Endothelial cell of umbilical vein (primary cell): ENCODE measurements around the gene VPS45. TPM values are rescaled to one million over a fixed set of nuclear protein-coding genes. Genes with fewer than 3 reads are reported as not detected.

Experiments used
- BruUV-seq: library from RNA; stranded (reverse); fragments of 400-500 nt; replicated peaks from 2 replicates; lab custom pipeline; 2021; lab: Mats Ljungman, UMichigan
- CTCF ChIA-PET: fragments of 300-600, 350-600 bp; sonication (Branson Sonifier 250); formaldehyde crosslinking; loops from one replicate; lab custom pipeline; 2021; ENCODE audit warnings: antibody characterized with exemption, inconsistent platforms; lab: Charles Lee
- POLR2A ChIA-PET: fragments of 300-600, 350-600 bp; sonication (Branson Sonifier 250); formaldehyde crosslinking; loops from one replicate; lab custom pipeline; 2021; ENCODE audit warnings: antibody characterized with exemption, inconsistent platforms; lab: Charles Lee
- DNase-seq: peaks from one replicate; pipeline ENCODE4 v3.0.0-alpha.2; 2011; ENCODE audit warnings: low read depth, low spot score
- FAIRE-seq: peaks from 2 replicates; lab custom pipeline; 2011; peaks lifted over from hg19 to GRCh38; lab: Jason Lieb, UNC
- H2AFZ ChIP-seq: 2 replicates; pipeline ENCODE4 v1.6.0; 2012; ENCODE audit warnings: low read depth, low read length, control low read depth, inconsistent platforms
- H3K27ac ChIP-seq: 2 replicates; pipeline ENCODE4 v1.5.1; 2011; ENCODE audit warnings: low read depth, mild to moderate bottlenecking, control low read depth, low read length, moderate library complexity; ENCODE audit not compliant: insufficient read depth
- H3K27me3 ChIP-seq, 2 experiments: 2 replicates each; pipeline versions ENCODE4 v1.6.0 to v1.6.1; 2011; ENCODE audit warnings: low read length in 2 of 2, mixed read lengths in 1 of 2; ENCODE audit not compliant: control insufficient read depth in 2 of 2, insufficient read depth in 2 of 2
- H3K36me3 ChIP-seq, 2 experiments: 2 replicates in 1 of 2; 3 replicates in 1 of 2; pipeline ENCODE4 v1.5.1; 2011; ENCODE audit warnings: low read length in 2 of 2, mild to moderate bottlenecking in 1 of 2, moderate library complexity in 1 of 2; ENCODE audit not compliant: control insufficient read depth in 2 of 2, insufficient read depth in 2 of 2; ENCODE audit errors: extremely low read depth in 1 of 2
- H3K4me1 ChIP-seq: 3 replicates; pipeline ENCODE4 v1.5.1; 2011; ENCODE audit warnings: mild to moderate bottlenecking, low read length; ENCODE audit not compliant: control insufficient read depth, insufficient read depth; ENCODE audit errors: extremely low read depth
- H3K4me2 ChIP-seq: 2 replicates; pipeline ENCODE4 v1.6.1; 2011; ENCODE audit warnings: low read length, control low read depth, mixed read lengths; ENCODE audit not compliant: insufficient read depth
- H3K4me3 ChIP-seq, 3 experiments: fragments of 200-600 bp in 1 of 3; sonication (generic), shearing (Covaris generic) in 1 of 3; replicated peaks in 1 of 3; 2 replicates each; pipeline ENCODE4 v1.5.1; 2011 to 2016; ENCODE audit warnings: control low read depth in 3 of 3, low read length in 3 of 3, mild to moderate bottlenecking in 2 of 3, inconsistent platforms in 1 of 3, low read depth in 1 of 3, moderate library complexity in 1 of 3; ENCODE audit not compliant: insufficient read depth in 1 of 3
- H3K79me2 ChIP-seq: 2 replicates; pipeline ENCODE4 v1.6.0; 2012; ENCODE audit warnings: low read length, inconsistent platforms; ENCODE audit not compliant: control insufficient read depth, insufficient read depth
- H3K9ac ChIP-seq: replicated peaks from 2 replicates; pipeline ENCODE3; 2011; ENCODE audit warnings: low read length, control low read depth; ENCODE audit not compliant: insufficient read depth; ENCODE audit errors: extremely low read depth
- H3K9me1 ChIP-seq: replicated peaks from 3 replicates; pipeline ENCODE4 v1.6.0; 2011; ENCODE audit warnings: mild to moderate bottlenecking, low read length; ENCODE audit not compliant: control insufficient read depth, insufficient read depth; ENCODE audit errors: extremely low read depth
- H3K9me3 ChIP-seq: replicated peaks from 2 replicates; pipeline ENCODE4 v1.5.1; 2012; ENCODE audit warnings: low read length, inconsistent platforms; ENCODE audit not compliant: control insufficient read depth, insufficient read depth
- H4K20me1 ChIP-seq: replicated peaks from 2 replicates; pipeline ENCODE3; 2011; ENCODE audit warnings: mild to moderate bottlenecking, low read length; ENCODE audit not compliant: control insufficient read depth, insufficient read depth; ENCODE audit errors: extremely low read depth
- FOS ChIP-seq: IDR thresholded peaks from 2 replicates; pipeline ENCODE4 v1.6.1; 2011; ENCODE audit warnings: mild to moderate bottlenecking, low read length, moderate library complexity, borderline replicate concordance; ENCODE audit not compliant: insufficient read depth
- GATA2 ChIP-seq: IDR thresholded peaks from 2 replicates; pipeline ENCODE4 v1.7.0; 2011; ENCODE audit warnings: low read depth, mild to moderate bottlenecking, moderate library complexity, mixed read lengths, low read length; ENCODE audit not compliant: insufficient read length, insufficient read depth
- JUN ChIP-seq: IDR thresholded peaks from 2 replicates; pipeline ENCODE4 v1.6.1; 2011; ENCODE audit warnings: borderline replicate concordance, low read depth; ENCODE audit not compliant: insufficient read length, insufficient read depth
- MYC ChIP-seq: IDR thresholded peaks from one replicate; pipeline ENCODE4 v1.6.1; 2011; ENCODE audit warnings: mild to moderate bottlenecking, low read depth, low read length
- POLR2AphosphoS5 ChIP-seq: IDR thresholded peaks from 2 replicates; pipeline ENCODE4 v1.6.1; 2012; ENCODE audit warnings: low read depth, mild to moderate bottlenecking, control low read depth, low read length, moderate library complexity; ENCODE audit not compliant: insufficient read depth
- dilution Hi-C: fragments of 300-500 bp; cut with MboI; formaldehyde crosslinking; loops from one replicate; pipeline ENCODE4 v1.15.0; 2019; ENCODE audit warnings: low sequenced_read_pairs; ENCODE audit not compliant: extremely low pct_ligation_motif_present
- intact Hi-C: fragments of 100-400 bp; cut with micrococcal nuclease; formaldehyde crosslinking; loops from one replicate; pipeline ENCODE4 v1.10.0; 2022
- polyA plus RNA-seq, 4 experiments: library from polyadenylated mRNA; depleted of rRNA in 3 of 4; stranded (reverse) in 3 of 4; unstranded in 1 of 4; fragments of >200 nt; gene quantifications; 2 replicates each; pipeline versions ENCODE4 v1.2.1 to v1.2.3, GENCODE V29; 2011 to 2012; ENCODE audit warnings: missing spikeins in 1 of 4
- total RNA-seq: library from RNA; stranded (reverse); gene quantifications from 2 replicates; pipeline ENCODE4 v1.2.3, GENCODE V29; 2021
- TF ChIP-seq, protein P1 (sequence below), 2 donors: IDR thresholded peaks; 1 replicate in 1 of 2; 2 replicates in 1 of 2; pipeline ENCODE4 v1.5.1; 2011; ENCODE audit warnings: low read length in 2 of 2, mild to moderate bottlenecking in 2 of 2, moderate library complexity in 2 of 2, control low read depth in 1 of 2, inconsistent platforms in 1 of 2, low read depth in 1 of 2; ENCODE audit not compliant: insufficient read depth in 1 of 2; ENCODE audit errors: extremely low read depth in 1 of 2
- TF ChIP-seq, protein P2 (sequence below): IDR thresholded peaks from 2 replicates; pipeline ENCODE4 v1.6.1; 2011; ENCODE audit not compliant: insufficient read depth, insufficient read length

The VPS45 gene
- total and polyA plus RNA-seq, 2 donors (not counting 3 experiments of a cell fraction or from before 2014, with no cell fraction given): 24.8 to 43.7 TPM

DNA sequence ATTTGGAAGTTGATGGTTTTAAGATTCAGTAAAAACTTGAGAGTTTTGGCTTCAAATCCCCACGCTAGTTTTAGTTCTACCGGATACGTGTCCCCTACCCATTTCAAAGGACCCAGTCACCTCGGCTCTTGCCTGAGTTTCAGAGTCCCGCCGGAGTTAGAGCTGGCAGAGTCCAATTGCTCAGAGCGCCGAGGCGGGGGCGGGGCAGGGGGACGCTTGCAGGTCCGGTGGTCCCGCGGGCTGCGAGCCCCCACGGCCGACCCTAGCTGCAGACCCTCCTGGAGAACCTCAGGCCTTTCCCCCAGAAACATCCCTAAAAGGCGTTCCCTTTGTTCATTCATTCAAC lies 765 bp upstream of the VPS45 start:
- Histone ChIP-seq H3K9me3 (no peaks in the 10 kb centered on the region), H3K4me1 (peaks cover 24% of the 10 kb centered on the region), H3K4me3 (peak overlapping the region; percentile 45 to 85 (median 72)), H3K36me3 (peaks cover 0 to 3% of the 10 kb centered on the region in 2 experiments), H3K9ac (peak overlapping the region; percentile 78), H3K9me1 (no peaks in the 10 kb centered on the region), H3K79me2 (peaks cover 10% of the 10 kb centered on the region), H4K20me1 (no peaks in the 10 kb centered on the region), H2AFZ (peak overlapping the region; percentile 85), H3K4me2 (peak overlapping the region; percentile 97), H3K27me3 (no peaks in the 10 kb centered on the region), H3K27ac (peak overlapping the region; percentile 53)
- DNase-seq (no peak), FAIRE-seq (no peak)
- TF ChIP-seq POLR2AphosphoS5: no peak
- ChIA-PET POLR2A (interaction anchor here (1.0 kb wide), 1 partner anchor 56 kb away, joined by 3 read pairs; the partner anchor contains the start of gene OTUD7B), CTCF (interaction anchor here (1.0 to 3.9 kb wide), 4 partner anchors 9 to 121 kb away, joined by 3 to 18 read pairs (median 8); no protein-coding TSS in a partner anchor)
- dilution Hi-C loops (no loop called here), intact Hi-C loops (loop anchor here (1.0 kb wide), 3 partner anchors 57 to 179 kb away; partner anchors contain the start of gene OTUD7B)
- TSS peak; percentile 80 for BruUV-seq

DNA sequence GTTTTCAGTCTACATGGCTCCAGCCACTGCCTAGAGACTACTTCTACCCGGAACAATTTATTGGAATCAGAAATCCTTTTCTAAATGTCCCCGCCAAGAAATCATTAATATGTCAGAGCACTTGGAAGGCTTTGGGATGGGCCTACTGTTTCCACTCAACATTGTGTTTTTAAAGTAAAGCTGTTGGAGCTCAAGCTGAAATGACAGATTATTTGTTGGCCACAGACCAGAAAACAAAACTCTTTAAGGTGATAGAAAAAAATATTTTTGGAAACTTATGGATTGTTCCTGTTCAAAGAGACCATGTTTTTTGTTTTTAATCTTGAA lies 496 bp downstream of the VPS45 start:
- dilution Hi-C loops: no loop called here
- H3K4me1 ChIP-seq: peaks cover 24% of the 10 kb centered on the region
- peak overlapping the region; percentile 97 for H3K4me2 ChIP-seq
- ChIA-PET POLR2A (interaction anchor here (0.9 kb wide), 1 partner anchor 181 kb away, joined by 3 read pairs; a partner anchor contains a TSS), CTCF (interaction anchor here (1.1 to 3.9 kb wide), 5 partner anchors 97 to 119 kb away, joined by 4 to 18 read pairs (median 12); no protein-coding TSS in a partner anchor)
- peaks cover 0 to 3% of the 10 kb centered on the region in 2 experiments for H3K36me3 ChIP-seq
- H3K9ac ChIP-seq: peak overlapping the region; percentile 78
- peak overlapping the region; percentile 95 for H2AFZ ChIP-seq
- DNase-seq: no peak
- FAIRE-seq: no peak
- H3K4me3 ChIP-seq: peak overlapping the region; percentile 45 to 85 (median 72)
- no peaks in the 10 kb centered on the region for H3K9me3 ChIP-seq
- no peaks in the 10 kb centered on the region for H3K27me3 ChIP-seq
- intact Hi-C loops: no loop called here
- TSS peak; percentile 74 for BruUV-seq
- H4K20me1 ChIP-seq: no peaks in the 10 kb centered on the region
- H3K27ac ChIP-seq: peak overlapping the region; percentile 53
- no peaks in the 10 kb centered on the region for H3K9me1 ChIP-seq
- TF ChIP-seq, protein P1, sequence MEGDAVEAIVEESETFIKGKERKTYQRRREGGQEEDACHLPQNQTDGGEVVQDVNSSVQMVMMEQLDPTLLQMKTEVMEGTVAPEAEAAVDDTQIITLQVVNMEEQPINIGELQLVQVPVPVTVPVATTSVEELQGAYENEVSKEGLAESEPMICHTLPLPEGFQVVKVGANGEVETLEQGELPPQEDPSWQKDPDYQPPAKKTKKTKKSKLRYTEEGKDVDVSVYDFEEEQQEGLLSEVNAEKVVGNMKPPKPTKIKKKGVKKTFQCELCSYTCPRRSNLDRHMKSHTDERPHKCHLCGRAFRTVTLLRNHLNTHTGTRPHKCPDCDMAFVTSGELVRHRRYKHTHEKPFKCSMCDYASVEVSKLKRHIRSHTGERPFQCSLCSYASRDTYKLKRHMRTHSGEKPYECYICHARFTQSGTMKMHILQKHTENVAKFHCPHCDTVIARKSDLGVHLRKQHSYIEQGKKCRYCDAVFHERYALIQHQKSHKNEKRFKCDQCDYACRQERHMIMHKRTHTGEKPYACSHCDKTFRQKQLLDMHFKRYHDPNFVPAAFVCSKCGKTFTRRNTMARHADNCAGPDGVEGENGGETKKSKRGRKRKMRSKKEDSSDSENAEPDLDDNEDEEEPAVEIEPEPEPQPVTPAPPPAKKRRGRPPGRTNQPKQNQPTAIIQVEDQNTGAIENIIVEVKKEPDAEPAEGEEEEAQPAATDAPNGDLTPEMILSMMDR (IDR thresholded peaks at IDR 0.05; ENCODE audit: extremely low read depth in 1 of 2, insufficient read depth in 1 of 2, low read depth in 1 of 2, low read length in 2 of 2): no peak
- TF ChIP-seq FOS (no peak), JUN (no peak), MYC (no peak), POLR2AphosphoS5 (no peak), GATA2 (no peak)
- TF ChIP-seq, protein P2, sequence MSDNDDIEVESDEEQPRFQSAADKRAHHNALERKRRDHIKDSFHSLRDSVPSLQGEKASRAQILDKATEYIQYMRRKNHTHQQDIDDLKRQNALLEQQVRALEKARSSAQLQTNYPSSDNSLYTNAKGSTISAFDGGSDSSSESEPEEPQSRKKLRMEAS: no peak
- peaks cover 10% of the 10 kb centered on the region for H3K79me2 ChIP-seq
